Inferior parietal cortex (tissue), 1 donor: ENCODE data around the gene TTLL10.
"Not testable (repeated sequence)": the region's sequence is repeated elsewhere in the genome, so short reads cannot be mapped to it uniquely, and the experiment has no call there.

Source experiments
- DNase-seq: peaks from one replicate; pipeline ENCODE4 v3.0.0-alpha.2; 2016; ENCODE audit errors: extremely low spot score

TTLL10 gene

DNA sequence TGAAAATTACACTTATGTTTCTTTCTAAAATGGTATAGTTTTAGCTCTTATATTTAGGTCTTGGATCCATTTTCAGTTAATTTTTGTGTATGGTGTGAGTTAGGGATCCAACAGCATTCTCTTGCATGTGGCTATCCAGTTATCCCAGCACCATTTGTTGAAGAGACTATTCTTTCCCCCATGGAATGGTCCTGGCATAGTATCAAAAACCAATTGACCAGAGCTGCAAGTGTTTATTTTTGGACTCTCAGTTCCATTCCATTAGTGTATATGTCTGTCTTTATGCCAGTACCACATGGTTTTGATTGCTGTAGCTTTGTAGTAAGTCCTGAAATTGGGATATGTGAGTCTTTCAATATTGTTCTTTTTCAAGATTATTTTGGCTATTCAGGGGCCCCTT lies 14.3 kb downstream of the TTLL10 start:
- DNase-seq = no peak

DNA sequence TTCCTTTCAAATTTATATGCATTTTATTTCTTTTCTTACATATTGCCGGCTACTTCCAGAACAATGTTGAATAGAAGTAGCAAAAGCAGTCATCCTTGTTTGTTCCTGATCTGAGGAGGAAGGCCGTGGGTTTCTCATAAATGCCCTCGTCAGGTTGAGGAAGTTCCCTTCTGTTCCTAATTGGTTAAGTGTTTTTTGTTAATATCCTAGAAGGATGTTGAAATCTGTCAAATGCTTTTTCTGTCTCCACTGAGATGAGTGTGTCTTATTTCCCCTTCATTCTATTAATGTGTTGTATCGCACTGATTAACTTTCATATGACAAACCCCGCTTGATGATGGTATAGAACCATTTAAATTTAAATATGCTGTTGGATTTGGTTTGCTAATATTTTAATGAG lies 15.4 kb downstream of the TTLL10 start:
- DNase-seq = no peak

GRCh38 chr1:1191734-1192133 lies 18.1 kb downstream of the TTLL10 start:
- DNase-seq = no peak

DNA sequence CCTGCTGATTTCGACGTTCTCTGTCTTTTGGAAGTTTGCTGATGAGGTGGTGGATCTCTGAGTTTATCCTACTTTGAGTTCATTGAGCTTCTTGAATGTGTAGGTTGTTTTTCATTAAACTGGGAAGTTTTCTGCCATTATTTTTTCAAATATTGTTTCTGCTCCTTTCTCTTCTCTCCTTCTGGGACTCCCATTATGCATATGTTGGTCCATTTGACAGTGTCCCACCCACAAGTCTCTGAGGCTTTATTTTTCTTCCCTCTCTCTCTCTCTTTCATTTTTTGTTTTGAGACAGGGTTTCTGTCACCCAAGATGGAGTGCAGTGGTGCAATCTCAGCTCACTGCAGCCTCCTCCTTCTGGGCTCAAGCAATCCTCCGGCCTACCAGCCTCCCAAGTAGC lies 21.0 kb downstream of the TTLL10 start:
- no peak for DNase-seq

DNA sequence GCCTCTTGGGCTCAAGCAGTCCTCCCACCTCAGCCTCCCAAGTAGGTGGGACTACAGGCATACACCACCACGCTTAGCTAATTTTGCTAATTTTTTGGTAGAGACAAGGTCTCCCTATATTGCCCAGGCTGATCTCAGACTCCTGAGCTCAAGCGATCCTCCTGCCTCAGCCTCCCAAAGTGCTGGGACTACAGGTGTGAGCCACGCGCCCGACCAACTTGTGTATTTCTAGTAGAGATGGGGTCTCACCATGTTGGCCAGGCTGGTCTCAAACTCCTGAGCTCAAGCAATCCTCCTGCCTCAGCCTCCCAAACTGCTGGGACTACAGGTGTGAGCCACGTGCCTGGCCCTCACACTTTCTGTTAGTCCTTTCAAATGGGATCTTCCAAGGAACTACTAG lies 22.0 kb downstream of the TTLL10 start:
- not testable (repeated sequence) for DNase-seq

GRCh38 chr1:1196431-1197187 lies 22.9 kb downstream of the TTLL10 start:
- DNase-seq = no peak

GRCh38 chr1:1197188-1197500 lies 23.5 kb downstream of the TTLL10 start:
- no peak for DNase-seq

DNA sequence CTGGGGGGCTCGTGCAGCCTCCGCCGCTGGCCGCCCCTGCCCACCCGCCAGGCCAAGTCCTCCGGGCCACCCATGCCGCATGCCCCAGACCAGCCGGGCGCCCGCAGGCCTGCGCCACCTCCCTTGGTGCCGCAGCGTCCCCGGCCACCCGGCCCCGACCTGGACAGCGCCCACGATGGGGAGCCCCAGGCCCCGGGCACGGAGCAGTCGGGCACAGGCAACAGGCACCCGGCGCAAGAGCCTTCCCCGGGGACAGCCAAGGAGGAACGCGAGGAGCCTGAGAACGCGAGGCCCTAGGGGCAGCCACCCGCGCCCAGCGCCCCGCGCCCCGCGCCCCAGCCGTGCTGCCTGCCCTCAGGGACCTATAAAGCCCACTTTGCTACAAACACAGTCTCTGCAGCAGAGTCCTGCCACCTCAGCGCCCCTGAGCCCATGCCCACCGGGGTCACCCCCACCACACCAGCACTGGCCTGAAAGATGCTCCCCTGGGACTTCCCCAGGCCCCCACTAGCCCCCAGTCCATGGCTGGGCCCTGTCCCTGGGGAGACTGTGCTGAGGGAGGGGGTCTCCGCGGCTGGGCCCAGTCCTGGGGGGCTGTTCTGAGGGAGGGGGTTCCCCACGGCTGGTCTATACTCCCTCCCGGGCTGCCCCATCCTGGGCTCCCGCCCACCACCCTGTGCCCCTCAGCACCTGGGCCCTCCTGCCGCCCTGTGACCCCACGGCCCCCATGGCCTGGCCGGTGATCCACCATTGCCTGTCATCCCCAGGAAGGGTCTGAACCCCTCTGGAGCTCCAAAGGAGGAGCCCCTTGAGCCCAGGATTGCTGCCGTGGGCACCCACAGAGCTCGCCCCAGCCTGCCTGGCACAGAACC lies 24.1 kb downstream of the TTLL10 start:
- no peak for DNase-seq

DNA sequence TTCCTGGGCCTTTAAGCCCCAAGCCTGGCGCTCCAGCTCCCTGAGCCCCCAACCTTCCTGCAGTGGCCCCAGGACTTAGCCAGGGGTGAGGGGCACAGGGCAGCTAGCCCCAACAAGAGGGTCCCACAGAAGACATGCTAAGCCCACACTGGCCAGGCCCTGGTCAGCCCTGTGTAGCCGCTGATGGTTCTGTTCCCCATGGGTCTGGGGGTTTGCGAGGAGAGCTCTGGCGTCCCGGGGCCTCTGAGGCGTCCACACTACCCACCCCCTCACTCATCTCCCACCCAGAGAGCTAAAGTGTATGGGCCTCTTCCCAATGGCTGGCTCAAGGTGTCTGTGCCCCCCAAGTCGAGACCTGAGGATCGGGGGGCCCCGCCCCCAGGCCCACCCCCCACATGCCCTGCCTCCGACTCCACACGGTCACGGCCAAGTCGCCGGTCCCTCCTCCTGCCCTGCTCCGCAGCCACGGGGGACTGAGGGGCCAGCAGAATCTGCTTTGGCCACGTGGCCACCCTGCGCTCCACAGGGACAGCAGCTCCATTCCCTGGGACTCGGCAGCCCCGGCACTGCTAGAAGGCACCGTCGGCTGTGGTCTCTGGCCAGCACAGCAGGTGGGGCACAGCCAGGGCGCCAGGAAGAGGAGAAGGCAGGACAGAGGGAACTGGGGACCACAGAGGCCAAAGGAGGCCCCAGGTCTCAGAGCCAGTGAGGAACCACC lies 24.9 kb downstream of the TTLL10 start:
- no peak for DNase-seq

GRCh38 chr1:1199141-1199960 lies 25.7 kb downstream of the TTLL10 start:
- DNase-seq = no peak

GRCh38 chr1:1199961-1200875 lies 26.5 kb downstream of the TTLL10 start:
- no peak for DNase-seq

DNA sequence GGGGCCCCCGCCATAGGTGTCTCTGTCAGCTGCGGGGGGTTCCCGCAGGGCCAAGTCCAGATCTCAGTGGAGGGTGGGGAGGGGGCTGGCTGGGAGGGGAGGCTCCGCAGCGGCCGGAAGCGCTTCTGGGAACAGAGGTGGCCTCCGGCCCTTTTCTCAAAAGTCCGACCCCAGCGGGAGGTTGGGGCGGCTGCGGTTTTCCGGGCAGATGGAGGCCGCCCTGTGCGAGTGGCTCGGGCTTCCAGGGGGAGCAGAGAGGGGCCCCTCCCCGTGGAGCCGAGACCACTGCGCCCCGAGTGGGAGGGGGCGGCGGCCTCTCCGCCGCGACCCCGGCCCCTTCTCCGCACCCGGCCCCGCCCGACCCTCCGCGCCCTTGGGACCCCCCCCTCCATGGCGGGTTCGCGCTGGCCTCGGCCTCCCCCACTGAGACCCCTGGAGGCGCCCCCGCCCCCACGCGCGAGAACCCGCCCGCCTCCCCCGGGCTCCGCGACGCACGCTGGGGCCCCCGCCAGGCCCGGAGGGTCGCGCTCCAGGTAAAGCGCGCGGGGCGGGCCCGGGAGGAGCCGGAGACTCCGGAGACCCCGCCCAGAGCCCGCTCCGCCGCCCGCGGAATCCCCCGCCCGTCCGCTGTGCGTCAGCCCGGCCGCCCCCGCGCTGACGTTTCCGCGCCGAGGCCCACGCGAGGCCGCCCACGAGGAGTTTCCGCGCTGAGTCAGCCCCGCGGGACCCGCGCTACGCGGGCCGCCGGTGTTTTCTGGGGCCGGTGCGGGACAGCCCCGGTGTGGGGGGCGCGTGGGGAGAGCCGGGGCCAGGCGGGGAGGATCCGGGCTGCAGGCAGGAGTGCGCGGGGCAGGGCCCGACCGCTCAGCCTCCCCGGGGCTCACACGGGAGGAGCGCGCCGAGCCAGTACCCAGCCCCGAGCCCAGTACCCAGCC lies 27.5 kb downstream of the TTLL10 start:
- peak; percentile 5 for DNase-seq

- no peak for DNase-seq
Measured at GRCh38 chr1:1202831-1203560, 29.3 kb downstream of the TTLL10 start.

- no peak for DNase-seq
Measured at GRCh38 chr1:1203561-1204424, 30.1 kb downstream of the TTLL10 start.

DNA sequence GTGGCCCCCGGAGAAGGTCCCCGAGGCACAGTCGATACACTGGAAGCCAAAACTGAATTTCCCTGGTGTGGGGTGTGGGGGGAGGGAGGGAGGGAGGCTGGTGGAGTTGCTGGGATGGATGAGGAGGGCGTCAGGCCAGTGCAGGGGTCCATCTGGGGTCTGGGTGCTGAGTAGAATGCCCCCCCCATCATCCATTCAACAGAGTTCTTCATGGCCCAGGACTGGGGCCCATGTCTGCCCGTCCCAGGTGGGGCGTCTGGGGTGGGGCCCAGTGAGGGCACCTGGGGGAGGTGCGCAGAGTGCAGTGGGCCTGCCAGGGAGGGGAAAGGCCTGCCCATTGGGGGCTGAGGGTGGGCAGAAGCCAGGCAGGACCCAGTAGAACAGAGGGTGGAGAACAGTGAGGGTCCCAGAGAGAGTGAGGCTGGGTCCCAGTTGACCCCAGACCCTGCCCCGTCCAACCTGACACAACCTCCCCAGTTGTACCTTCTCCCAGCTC lies 30.8 kb downstream of the TTLL10 start:
- no peak for DNase-seq

DNA sequence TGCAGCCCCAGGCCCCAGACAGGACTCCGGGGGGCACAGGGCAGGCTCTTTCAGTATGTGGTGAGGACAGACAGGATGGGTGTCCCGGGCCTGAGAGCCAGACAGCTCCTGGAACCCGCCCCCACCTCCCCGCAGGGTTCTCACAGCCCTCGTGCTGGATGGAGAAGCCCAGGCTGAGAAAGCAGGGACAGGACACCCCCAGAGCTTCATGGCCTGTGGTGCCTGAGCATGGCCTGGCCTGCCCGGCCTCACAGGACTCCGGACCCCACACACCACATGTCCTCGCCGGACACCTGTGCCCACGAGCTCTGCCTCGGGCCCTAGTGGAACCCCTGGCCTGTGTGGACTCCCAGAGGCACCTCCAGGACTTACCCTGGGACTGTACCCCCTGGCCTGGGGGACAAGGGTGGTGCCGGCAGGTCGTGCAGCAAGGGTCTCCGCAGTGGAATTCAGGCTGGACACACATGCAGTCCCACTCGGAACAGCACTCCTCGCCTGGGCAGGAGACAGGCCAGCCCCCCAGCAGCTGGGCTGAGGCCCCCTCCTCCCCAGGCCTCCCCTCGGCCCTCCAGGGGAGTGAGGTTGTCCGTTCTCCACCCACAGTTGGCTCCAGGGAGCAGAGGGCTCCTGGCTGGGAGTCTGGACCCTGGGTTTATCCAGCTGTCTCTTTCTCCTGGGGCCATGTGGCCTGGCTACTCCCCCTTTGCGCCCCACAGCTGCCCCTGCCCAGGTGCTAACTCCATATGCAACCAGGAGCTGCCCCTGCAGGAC lies 31.5 kb downstream of the TTLL10 start:
- DNase-seq = no peak
